ENCODE measurements around the gene SPATA20. TPM values are rescaled to one million over a fixed set of nuclear protein-coding genes. Genes with fewer than 3 reads are reported as not detected.

The SPATA20 gene
- total and polyA plus RNA-seq, 2 of the 13 experiments (the other 11 are each of a cell fraction or from before 2014, with no cell fraction given), result 36.1 to 64.8 TPM

GRCh38 chr17:50547035-50547735 lies at the start of gene SPATA20 (continued):
- TF ChIP-seq ZNF687 (CRISPR knock-in tag; IDR thresholded peaks at IDR 0.05), result peak; percentile 93
- TF ChIP-seq GATA4 (IDR thresholded peaks at IDR 0.05; ENCODE audit: borderline replicate concordance, low read depth), result peak; percentile 61; the same call in 1 of the 2 replicates
- TF ChIP-seq RAD51 (IDR thresholded peaks at IDR 0.05; ENCODE audit: borderline replicate concordance), result no peak
- peak; percentile 68 for TF ChIP-seq POLR2AphosphoS5 (IDR thresholded peaks at IDR 0.05; ENCODE audit: low read depth, low read length)
- no peak for TF ChIP-seq ZNF878 (CRISPR knock-in tag; IDR thresholded peaks at IDR 0.05)
- TF ChIP-seq STAT5B (CRISPR knock-in tag; IDR thresholded peaks at IDR 0.05), result no peak
- TF ChIP-seq MAFG (CRISPR knock-in tag; IDR thresholded peaks at IDR 0.05), result no peak
- TF ChIP-seq, protein P1, sequence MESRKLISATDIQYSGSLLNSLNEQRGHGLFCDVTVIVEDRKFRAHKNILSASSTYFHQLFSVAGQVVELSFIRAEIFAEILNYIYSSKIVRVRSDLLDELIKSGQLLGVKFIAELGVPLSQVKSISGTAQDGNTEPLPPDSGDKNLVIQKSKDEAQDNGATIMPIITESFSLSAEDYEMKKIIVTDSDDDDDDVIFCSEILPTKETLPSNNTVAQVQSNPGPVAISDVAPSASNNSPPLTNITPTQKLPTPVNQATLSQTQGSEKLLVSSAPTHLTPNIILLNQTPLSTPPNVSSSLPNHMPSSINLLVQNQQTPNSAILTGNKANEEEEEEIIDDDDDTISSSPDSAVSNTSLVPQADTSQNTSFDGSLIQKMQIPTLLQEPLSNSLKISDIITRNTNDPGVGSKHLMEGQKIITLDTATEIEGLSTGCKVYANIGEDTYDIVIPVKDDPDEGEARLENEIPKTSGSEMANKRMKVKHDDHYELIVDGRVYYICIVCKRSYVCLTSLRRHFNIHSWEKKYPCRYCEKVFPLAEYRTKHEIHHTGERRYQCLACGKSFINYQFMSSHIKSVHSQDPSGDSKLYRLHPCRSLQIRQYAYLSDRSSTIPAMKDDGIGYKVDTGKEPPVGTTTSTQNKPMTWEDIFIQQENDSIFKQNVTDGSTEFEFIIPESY (CRISPR knock-in tag; IDR thresholded peaks at IDR 0.05), result 0 out of 2 replicates have a peak, but pooled peaks have one; percentile 28
- no peak; the same call in 1 of the 2 replicates for TF ChIP-seq KAT7 (CRISPR knock-in tag; IDR thresholded peaks at IDR 0.05; ENCODE audit: borderline replicate concordance)
- no peak for TF ChIP-seq PRMT3 (CRISPR knock-in tag; IDR thresholded peaks at IDR 0.05; ENCODE audit: borderline replicate concordance, low read depth)
- TF ChIP-seq ZNF138 (CRISPR knock-in tag; IDR thresholded peaks at IDR 0.05; ENCODE audit: low read depth), result peak; percentile 73; the same call in 1 of the 2 replicates
- no peak for TF ChIP-seq DMTF1 (CRISPR knock-in tag; IDR thresholded peaks at IDR 0.05)
- TF ChIP-seq ZNF331 (CRISPR knock-in tag; IDR thresholded peaks at IDR 0.05), result peak; percentile 70; the same call in 1 of the 2 replicates
- TF ChIP-seq ZBTB38 (CRISPR knock-in tag; IDR thresholded peaks at IDR 0.05), result peak; percentile 84
- TF ChIP-seq NR0B2 (CRISPR knock-in tag; IDR thresholded peaks at IDR 0.05), result 0 out of 2 replicates have a peak, but pooled peaks have one; percentile 20
- peak; percentile 89 for TF ChIP-seq GABPB1 (CRISPR knock-in tag; IDR thresholded peaks at IDR 0.05)
- peak; percentile 43; the same call in 1 of the 2 replicates for TF ChIP-seq CREBL2 (CRISPR knock-in tag; IDR thresholded peaks at IDR 0.05; ENCODE audit: borderline replicate concordance)
- TF ChIP-seq RFXAP (CRISPR knock-in tag; IDR thresholded peaks at IDR 0.05; ENCODE audit: borderline replicate concordance), result peak; percentile 90; the same call in 1 of the 2 replicates
- peak; percentile 37; the same call in 1 of the 2 replicates for TF ChIP-seq IRX3 (CRISPR knock-in tag; IDR thresholded peaks at IDR 0.05; ENCODE audit: borderline replicate concordance, low read depth)
- no peak for TF ChIP-seq NBN (conservative IDR thresholded peaks at IDR 0.05)
- TF ChIP-seq ZNF256 (CRISPR knock-in tag; conservative IDR thresholded peaks at IDR 0.05), result peak; percentile 92; the same call in 1 of the 2 replicates

All from HepG2 (cell line).